HCT116 (cell line): Measurements from ENCODE around the gene KRT77. TPM values are rescaled to one million over a fixed set of nuclear protein-coding genes. Genes with fewer than 3 reads are reported as not detected.

Experiments
- ATAC-seq: fragments of 200-7000 bp; cut with Tn5 transposase; 2 replicates; pipeline ENCODE4 v1.9.1; 2020; ENCODE audit warnings: mild to moderate bottlenecking, moderate library complexity
- BruUV-seq: library from RNA; stranded (reverse); fragments of 400-500 nt; replicated peaks from 2 replicates; lab custom pipeline; 2021; lab: Mats Ljungman, UMichigan
- CTCF ChIA-PET: fragments of 300-600 bp; sonication (Branson Sonifier 250); formaldehyde crosslinking; loops from one replicate; lab custom pipeline; 2021; ENCODE audit warnings: antibody characterized with exemption; lab: Charles Lee
- POLR2A ChIA-PET: fragments of 300-600, 350-600 bp; sonication (Branson Sonifier 250); formaldehyde crosslinking; loops from one replicate; lab custom pipeline; 2021; ENCODE audit warnings: antibody characterized with exemption; lab: Charles Lee
- RAD21 ChIA-PET, 2 experiments: fragments of 300-600 bp; sonication (Branson Sonifier 250); formaldehyde crosslinking; loops; one replicate each; lab custom pipeline; 2023; ENCODE audit warnings: low total read pairs in 2 of 2; ENCODE audit not compliant: uncharacterized antibody in 2 of 2, unreplicated experiment in 2 of 2, low non-redundant PET in 1 of 2; lab: Charles Lee
- DNase-seq: peaks from one replicate; pipeline ENCODE4 v3.0.0-alpha.2; 2010; ENCODE audit warnings: low read depth, low spot score
- H2AFZ ChIP-seq: fragments of 200-600 bp; shearing (Covaris generic), sonication (generic); 2 replicates; pipeline ENCODE4 v1.6.1; 2017; ENCODE audit warnings: low read depth, mixed run types, mixed read lengths, antibody characterized with exemption, low read length; ENCODE audit not compliant: poor library complexity, severe bottlenecking
- H3K27ac ChIP-seq: 2 replicates; pipeline ENCODE4 v1.5.1; 2012; ENCODE audit warnings: low read depth, low read length
- H3K27me3 ChIP-seq: fragments of 200-600 bp; sonication (generic); 2 replicates; pipeline ENCODE4 v1.6.1; 2016; ENCODE audit warnings: mixed run types, low read length, mixed read lengths; ENCODE audit not compliant: insufficient read depth
- H3K36me3 ChIP-seq, 2 experiments: fragments of 200-500 bp in 1 of 2; fragments of 200-600 bp in 1 of 2; sonication (Bioruptor generic) in 1 of 2; sonication (generic) in 1 of 2; 2 replicates each; pipeline versions ENCODE4 v1.5.1 to v1.6.1; 2014 to 2016; ENCODE audit warnings: low read length in 2 of 2, inconsistent platforms in 1 of 2, mixed read lengths in 1 of 2, mixed run types in 1 of 2; ENCODE audit not compliant: insufficient read depth in 2 of 2, control insufficient read depth in 1 of 2
- H3K4me1 ChIP-seq, 2 experiments: fragments of 200-600 bp in 1 of 2; sonication (generic) in 1 of 2; 2 replicates each; pipeline versions ENCODE4 v1.5.1 to v1.6.1; 2012 to 2017; ENCODE audit warnings: low read length in 2 of 2, inconsistent platforms in 1 of 2, mild to moderate bottlenecking in 1 of 2, mixed read lengths in 1 of 2, mixed run types in 1 of 2, moderate library complexity in 1 of 2; ENCODE audit not compliant: insufficient read depth in 2 of 2, control insufficient read depth in 1 of 2
- H3K4me2 ChIP-seq: fragments of 200-600 bp; sonication (generic); 2 replicates; pipeline ENCODE4 v1.6.1; 2017; ENCODE audit warnings: mixed run types, low read length, mixed read lengths
- H3K4me3 ChIP-seq, 2 experiments: fragments of 200-600 bp in 1 of 2; sonication (generic) in 1 of 2; replicated peaks in 1 of 2; 2 replicates each; pipeline ENCODE4 v1.5.1; 2011 to 2016; ENCODE audit warnings: low read length in 2 of 2, control low read depth in 1 of 2, low read depth in 1 of 2, mild to moderate bottlenecking in 1 of 2, mixed read lengths in 1 of 2, mixed run types in 1 of 2
- H3K79me2 ChIP-seq: fragments of 200-600 bp; sonication (generic); 2 replicates; pipeline ENCODE4 v1.6.1; 2017; ENCODE audit warnings: mild to moderate bottlenecking, mixed run types, low read length, moderate library complexity, mixed read lengths; ENCODE audit not compliant: insufficient read depth
- H3K9ac ChIP-seq: fragments of 200-600 bp; sonication (generic); 2 replicates; pipeline ENCODE4 v1.6.1; 2016; ENCODE audit warnings: low read length, mixed read lengths
- H3K9me2 ChIP-seq: fragments of 200-600 bp; sonication (generic), shearing (Covaris generic); 2 replicates; pipeline ENCODE4 v1.6.1; 2017; ENCODE audit warnings: mixed run types, mild to moderate bottlenecking, moderate library complexity; ENCODE audit not compliant: insufficient read depth
- H3K9me3 ChIP-seq, 2 experiments: fragments of 200-500 bp in 1 of 2; fragments of 200-600 bp in 1 of 2; sonication (Bioruptor generic) in 1 of 2; sonication (generic) in 1 of 2; 2 replicates each; pipeline ENCODE4 v1.6.1; 2014 to 2017; ENCODE audit warnings: low read length in 2 of 2, mixed read lengths in 2 of 2, inconsistent platforms in 1 of 2, low read depth in 1 of 2, mild to moderate bottlenecking in 1 of 2, mixed run types in 1 of 2, moderate library complexity in 1 of 2; ENCODE audit not compliant: control insufficient read depth in 1 of 2, insufficient read depth in 1 of 2
- H4K20me1 ChIP-seq: fragments of 200-600 bp; sonication (generic), shearing (Covaris generic); 2 replicates; pipeline ENCODE4 v1.6.1; 2017; ENCODE audit warnings: mixed run types, mild to moderate bottlenecking, moderate library complexity; ENCODE audit not compliant: insufficient read depth
- ELF1 ChIP-seq: IDR thresholded peaks from 2 replicates; pipeline ENCODE4 v1.6.1; 2012; ENCODE audit warnings: low read depth, borderline replicate concordance
- EZH2 ChIP-seq: fragments of 200-600 bp; sonication (generic); IDR thresholded peaks from 2 replicates; pipeline ENCODE4 v1.6.1; 2017; ENCODE audit warnings: antibody characterized with exemption, mixed run types
- JUND ChIP-seq: IDR thresholded peaks from 2 replicates; pipeline ENCODE4 v1.6.1; 2012
- RAD21 ChIP-seq: IDR thresholded peaks from 2 replicates; pipeline ENCODE4 v1.6.1; 2012; ENCODE audit warnings: low read depth, mild to moderate bottlenecking
- REST ChIP-seq: IDR thresholded peaks from 2 replicates; pipeline ENCODE4 v1.6.1; 2012; ENCODE audit warnings: low read depth
- SRF ChIP-seq: IDR thresholded peaks from 2 replicates; pipeline ENCODE4 v1.6.1; 2012; ENCODE audit warnings: low read depth
- YY1 ChIP-seq: IDR thresholded peaks from 2 replicates; pipeline ENCODE4 v1.6.1; 2011; ENCODE audit warnings: low read length, low read depth, moderate library complexity, mild to moderate bottlenecking; ENCODE audit not compliant: insufficient replicate concordance; ENCODE audit errors: extremely low read depth
- ZFX ChIP-seq: fragments of 450-650 bp; IDR thresholded peaks from 2 replicates; pipeline ENCODE4 v1.6.1; 2017
- ZNF274 ChIP-seq: fragments of 200-500 bp; sonication (Bioruptor generic); IDR thresholded peaks from 2 replicates; pipeline ENCODE4 v1.6.1; 2014; ENCODE audit warnings: mild to moderate bottlenecking, low read depth, low read length, inconsistent platforms
- intact Hi-C: fragments of 100-400 bp; cut with micrococcal nuclease; formaldehyde crosslinking; loops from 2 replicates; pipeline ENCODE4 v1.10.0; 2022
- total RNA-seq: library from RNA; stranded (reverse); gene quantifications from one replicate; pipeline ENCODE4 v1.2.1, GENCODE V29; 2021; ENCODE audit not compliant: unreplicated experiment
- TF ChIP-seq, protein P1 (sequence below): IDR thresholded peaks from 2 replicates; pipeline ENCODE4 v1.6.1; 2011; ENCODE audit warnings: mild to moderate bottlenecking, low read length, moderate library complexity; ENCODE audit not compliant: insufficient replicate concordance; ENCODE audit errors: extremely low read depth
- TF ChIP-seq, protein P2 (sequence below): IDR thresholded peaks from 2 replicates; pipeline ENCODE4 v1.6.1; 2012
- TF ChIP-seq, protein P3 (sequence below), 3 experiments: fragments of 200-600 bp in 1 of 3; sonication (generic) in 1 of 3; IDR thresholded peaks in 2 of 3; conservative IDR thresholded peaks in 1 of 3; 2 replicates each; pipeline ENCODE4 v1.5.1; 2012 to 2017; ENCODE audit warnings: low read depth in 2 of 3, low read length in 2 of 3, antibody characterized with exemption in 1 of 3, borderline replicate concordance in 1 of 3, control low read depth in 1 of 3, mild to moderate bottlenecking in 1 of 3, mixed read lengths in 1 of 3, mixed run types in 1 of 3, moderate library complexity in 1 of 3; ENCODE audit not compliant: insufficient read depth in 1 of 3

The KRT77 gene
- total RNA-seq, 1 experiment from 2014 or later: not detected

DNA sequence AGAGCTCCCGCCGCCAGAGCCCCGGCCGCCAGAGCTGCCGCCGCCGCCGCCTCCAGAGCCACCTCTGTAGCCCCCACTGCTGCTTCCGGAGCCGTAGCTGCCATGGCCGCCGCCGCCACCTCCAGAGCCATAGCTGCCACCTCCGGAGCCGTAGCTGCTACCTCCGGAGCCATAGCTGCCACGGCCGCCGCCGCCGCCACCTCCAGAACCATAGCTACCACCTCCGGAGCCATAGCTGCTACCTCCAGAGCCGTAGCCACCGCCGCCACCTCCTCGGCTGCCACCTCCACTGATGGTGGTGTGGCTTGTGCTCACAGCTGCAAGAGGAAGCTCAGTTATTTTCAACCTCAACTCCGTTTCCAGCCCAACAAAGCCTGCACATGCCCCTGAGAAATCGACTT lies 28.0 kb downstream of the KRT77 start:
- DNase-seq (no peak), ATAC-seq (no peak)
- Histone ChIP-seq H3K4me2 (no peak overlapping the region), H3K9me3 (no peaks in the 10 kb centered on the region), H3K4me3 (no peak overlapping the region), H3K27me3 (peaks cover 32% of the 10 kb centered on the region), H3K36me3 (no peaks in the 10 kb centered on the region), H3K27ac (no peak overlapping the region), H4K20me1 (no peaks in the 10 kb centered on the region), H3K9me2 (no peaks in the 10 kb centered on the region), H3K9ac (no peak overlapping the region), H3K4me1 (peaks cover 0 to 23% of the 10 kb centered on the region in 2 experiments; a peak in 2 of 4 replicates), H2AFZ (no peak overlapping the region), H3K79me2 (no peaks in the 10 kb centered on the region)
- no TSS peak for BruUV-seq
- intact Hi-C loops: no loop called here
- ChIA-PET CTCF (interaction anchor here (1.5 kb wide), 1 partner anchor 195 kb away, joined by 4 read pairs; no protein-coding TSS in a partner anchor), POLR2A (no interaction called here), RAD21 (no interaction called here)
- TF ChIP-seq YY1: no peak
- TF ChIP-seq, protein P1, sequence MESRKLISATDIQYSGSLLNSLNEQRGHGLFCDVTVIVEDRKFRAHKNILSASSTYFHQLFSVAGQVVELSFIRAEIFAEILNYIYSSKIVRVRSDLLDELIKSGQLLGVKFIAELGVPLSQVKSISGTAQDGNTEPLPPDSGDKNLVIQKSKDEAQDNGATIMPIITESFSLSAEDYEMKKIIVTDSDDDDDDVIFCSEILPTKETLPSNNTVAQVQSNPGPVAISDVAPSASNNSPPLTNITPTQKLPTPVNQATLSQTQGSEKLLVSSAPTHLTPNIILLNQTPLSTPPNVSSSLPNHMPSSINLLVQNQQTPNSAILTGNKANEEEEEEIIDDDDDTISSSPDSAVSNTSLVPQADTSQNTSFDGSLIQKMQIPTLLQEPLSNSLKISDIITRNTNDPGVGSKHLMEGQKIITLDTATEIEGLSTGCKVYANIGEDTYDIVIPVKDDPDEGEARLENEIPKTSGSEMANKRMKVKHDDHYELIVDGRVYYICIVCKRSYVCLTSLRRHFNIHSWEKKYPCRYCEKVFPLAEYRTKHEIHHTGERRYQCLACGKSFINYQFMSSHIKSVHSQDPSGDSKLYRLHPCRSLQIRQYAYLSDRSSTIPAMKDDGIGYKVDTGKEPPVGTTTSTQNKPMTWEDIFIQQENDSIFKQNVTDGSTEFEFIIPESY: no peak
- TF ChIP-seq EZH2: no peak
- TF ChIP-seq, protein P2, sequence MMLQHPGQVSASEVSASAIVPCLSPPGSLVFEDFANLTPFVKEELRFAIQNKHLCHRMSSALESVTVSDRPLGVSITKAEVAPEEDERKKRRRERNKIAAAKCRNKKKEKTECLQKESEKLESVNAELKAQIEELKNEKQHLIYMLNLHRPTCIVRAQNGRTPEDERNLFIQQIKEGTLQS: no peak
- no peak for TF ChIP-seq ZNF274

DNA sequence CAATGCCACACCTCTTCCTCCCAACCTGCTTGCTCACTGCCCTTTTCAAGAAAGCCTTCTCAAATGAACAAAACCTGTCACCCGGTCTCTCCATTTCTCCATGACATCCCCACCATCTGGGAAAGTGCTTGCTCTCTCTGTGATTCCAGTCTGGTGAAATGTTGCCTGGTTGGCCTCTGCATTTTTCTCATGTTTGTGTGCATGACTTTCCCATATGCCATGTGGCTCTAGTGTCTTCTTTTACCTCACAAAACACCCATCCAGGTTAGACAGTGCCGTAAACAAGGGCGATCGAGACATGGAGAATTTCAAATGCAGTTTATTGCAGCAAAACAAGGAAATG lies 28.9 kb downstream of the KRT77 start:
- ChIA-PET CTCF (interaction anchor here (1.5 kb wide), 1 partner anchor 196 kb away, joined by 4 read pairs; no protein-coding TSS in a partner anchor), RAD21 (no interaction called here), POLR2A (no interaction called here)
- no peak overlapping the region for H3K4me3 ChIP-seq
- no peaks in the 10 kb centered on the region for H3K9me3 ChIP-seq
- no peak overlapping the region for H3K9ac ChIP-seq
- H3K79me2 ChIP-seq: no peaks in the 10 kb centered on the region
- no peaks in the 10 kb centered on the region for H3K36me3 ChIP-seq
- H4K20me1 ChIP-seq: no peaks in the 10 kb centered on the region
- intact Hi-C loops: no loop called here
- no TSS peak for BruUV-seq
- H3K4me1 ChIP-seq: peaks cover 0 to 23% of the 10 kb centered on the region in 2 experiments; a peak in 2 of 4 replicates
- no peak overlapping the region for H3K27ac ChIP-seq
- no peak overlapping the region for H3K4me2 ChIP-seq
- ATAC-seq (no peak), DNase-seq (no peak)
- peaks cover 24% of the 10 kb centered on the region for H3K27me3 ChIP-seq
- H3K9me2 ChIP-seq: no peaks in the 10 kb centered on the region
- no peak overlapping the region for H2AFZ ChIP-seq
- no peak for TF ChIP-seq JUND
- no peak for TF ChIP-seq RAD21
- TF ChIP-seq ZNF274: no peak
- TF ChIP-seq ELF1: no peak
- TF ChIP-seq YY1: no peak
- TF ChIP-seq, protein P3, sequence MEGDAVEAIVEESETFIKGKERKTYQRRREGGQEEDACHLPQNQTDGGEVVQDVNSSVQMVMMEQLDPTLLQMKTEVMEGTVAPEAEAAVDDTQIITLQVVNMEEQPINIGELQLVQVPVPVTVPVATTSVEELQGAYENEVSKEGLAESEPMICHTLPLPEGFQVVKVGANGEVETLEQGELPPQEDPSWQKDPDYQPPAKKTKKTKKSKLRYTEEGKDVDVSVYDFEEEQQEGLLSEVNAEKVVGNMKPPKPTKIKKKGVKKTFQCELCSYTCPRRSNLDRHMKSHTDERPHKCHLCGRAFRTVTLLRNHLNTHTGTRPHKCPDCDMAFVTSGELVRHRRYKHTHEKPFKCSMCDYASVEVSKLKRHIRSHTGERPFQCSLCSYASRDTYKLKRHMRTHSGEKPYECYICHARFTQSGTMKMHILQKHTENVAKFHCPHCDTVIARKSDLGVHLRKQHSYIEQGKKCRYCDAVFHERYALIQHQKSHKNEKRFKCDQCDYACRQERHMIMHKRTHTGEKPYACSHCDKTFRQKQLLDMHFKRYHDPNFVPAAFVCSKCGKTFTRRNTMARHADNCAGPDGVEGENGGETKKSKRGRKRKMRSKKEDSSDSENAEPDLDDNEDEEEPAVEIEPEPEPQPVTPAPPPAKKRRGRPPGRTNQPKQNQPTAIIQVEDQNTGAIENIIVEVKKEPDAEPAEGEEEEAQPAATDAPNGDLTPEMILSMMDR (IDR thresholded peaks at IDR 0.05 in 2 of 3, conservative IDR thresholded peaks at IDR 0.05 in 1 of 3; ENCODE audit: borderline replicate concordance in 1 of 3, insufficient read depth in 1 of 3, low read depth in 2 of 3, low read length in 2 of 3): no peak
- TF ChIP-seq SRF: no peak
- TF ChIP-seq ZFX: no peak
- no peak for TF ChIP-seq REST
